ENCODE measurements around the gene SYT9.

Gene SYT9

GRCh38 chr11:7348432-7349304 lies 97.0 kb downstream of the SYT9 start:
- no peak for TF ChIP-seq CTCF (IDR thresholded peaks at IDR 0.05; ENCODE audit: low read depth, low read length, missing control alignments)
- H3K4me3 ChIP-seq (replicated peaks; ENCODE audit: low read depth, low read length), result no peak overlapping the region
- peak; percentile 21 for DNase-seq (ENCODE audit: extremely low read depth, low read depth)

DNA sequence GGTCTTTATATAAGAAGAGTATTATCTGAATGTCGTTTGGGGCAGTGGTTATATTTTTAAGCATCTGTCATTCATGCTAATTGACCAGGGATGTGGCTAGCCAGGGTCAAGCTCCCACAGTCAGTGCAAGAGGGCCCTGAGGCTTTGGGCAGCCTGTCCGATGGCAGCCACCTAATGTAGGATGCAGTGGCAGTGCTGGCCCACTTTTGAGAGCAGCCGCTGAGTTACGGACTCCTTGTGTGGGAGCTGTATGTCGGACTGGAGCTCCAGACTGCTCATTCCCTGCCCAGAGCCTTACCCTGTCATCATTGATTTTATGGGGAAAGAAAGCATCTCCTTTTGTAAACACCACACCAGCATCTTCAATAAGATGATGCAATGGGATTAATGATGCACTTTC lies 99.5 kb downstream of the SYT9 start:
- no peak for TF ChIP-seq CTCF (IDR thresholded peaks at IDR 0.05; ENCODE audit: low read depth, low read length, missing control alignments)
- no peak overlapping the region for H3K4me3 ChIP-seq (replicated peaks; ENCODE audit: low read depth, low read length)
- DNase-seq (ENCODE audit: extremely low read depth, low read depth), result no peak

GRCh38 chr11:7353100-7353499 lies 101.4 kb downstream of the SYT9 start:
- DNase-seq (ENCODE audit: extremely low read depth, low read depth), result no peak
- H3K4me3 ChIP-seq (replicated peaks; ENCODE audit: low read depth, low read length), result no peak overlapping the region

GRCh38 chr11:7364660-7365059 lies 113.0 kb downstream of the SYT9 start:
- no peak for DNase-seq (ENCODE audit: extremely low read depth, low read depth)
- TF ChIP-seq CTCF (IDR thresholded peaks at IDR 0.05; ENCODE audit: low read depth, low read length, missing control alignments), result no peak
- H3K4me3 ChIP-seq (replicated peaks; ENCODE audit: low read depth, low read length), result no peak overlapping the region

More at GRCh38 chr11:7353100-7353499, 101.4 kb downstream of the SYT9 start:
- peak; percentile 52 for TF ChIP-seq CTCF (IDR thresholded peaks at IDR 0.05; ENCODE audit: low read depth, low read length, missing control alignments)

DNA sequence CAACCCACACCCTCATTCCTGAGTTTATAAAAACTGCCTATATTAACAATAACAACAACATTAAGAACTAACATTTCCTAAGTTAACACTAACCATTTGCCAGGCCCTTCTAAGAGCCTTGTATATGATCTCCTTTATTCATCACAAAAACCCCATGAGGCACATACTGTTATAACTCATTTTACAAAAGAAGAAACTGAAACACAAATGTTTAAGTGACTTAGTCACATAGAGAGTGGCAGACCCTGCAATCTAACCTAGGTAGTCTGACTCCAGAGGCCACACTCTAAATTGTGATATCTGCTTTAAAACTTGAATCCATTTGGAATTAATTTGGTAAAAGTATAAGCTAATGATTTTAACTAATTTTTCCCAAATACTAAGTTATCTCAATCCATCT lies 116.1 kb downstream of the SYT9 start:
- TF ChIP-seq CTCF (IDR thresholded peaks at IDR 0.05; ENCODE audit: low read depth, low read length, missing control alignments), result no peak
- H3K4me3 ChIP-seq (replicated peaks; ENCODE audit: low read depth, low read length), result no peak overlapping the region
- DNase-seq (ENCODE audit: extremely low read depth, low read depth), result no peak

DNA sequence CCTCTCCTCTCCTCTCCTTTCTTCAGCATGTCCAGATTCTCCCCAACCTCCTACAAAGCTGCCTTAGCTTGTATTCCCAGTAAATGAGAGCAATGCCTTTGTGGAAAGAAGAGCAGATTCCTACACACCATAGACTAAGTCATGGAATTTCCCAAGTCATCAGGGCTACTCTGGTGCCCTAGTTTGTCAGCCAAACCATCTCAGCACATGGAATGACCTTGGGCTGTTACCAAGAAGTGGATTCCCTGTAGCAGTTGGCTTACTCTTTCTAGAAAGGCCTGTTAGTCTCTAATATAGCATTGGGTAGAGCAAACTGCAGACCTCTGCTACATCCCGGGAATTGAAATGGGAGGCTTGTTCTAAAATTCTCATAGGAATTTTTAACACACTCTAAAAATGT lies 124.7 kb downstream of the SYT9 start:
- TF ChIP-seq CTCF (IDR thresholded peaks at IDR 0.05; ENCODE audit: low read depth, low read length, missing control alignments), result no peak
- H3K4me3 ChIP-seq (replicated peaks; ENCODE audit: low read depth, low read length), result no peak overlapping the region
- DNase-seq (ENCODE audit: extremely low read depth, low read depth), result no peak
